Measurements from ENCODE around the gene NAB2.
A peak's percentile ranks its signal among the peaks of the same experiment; 100 is the strongest.

The NAB2 gene, protein sequence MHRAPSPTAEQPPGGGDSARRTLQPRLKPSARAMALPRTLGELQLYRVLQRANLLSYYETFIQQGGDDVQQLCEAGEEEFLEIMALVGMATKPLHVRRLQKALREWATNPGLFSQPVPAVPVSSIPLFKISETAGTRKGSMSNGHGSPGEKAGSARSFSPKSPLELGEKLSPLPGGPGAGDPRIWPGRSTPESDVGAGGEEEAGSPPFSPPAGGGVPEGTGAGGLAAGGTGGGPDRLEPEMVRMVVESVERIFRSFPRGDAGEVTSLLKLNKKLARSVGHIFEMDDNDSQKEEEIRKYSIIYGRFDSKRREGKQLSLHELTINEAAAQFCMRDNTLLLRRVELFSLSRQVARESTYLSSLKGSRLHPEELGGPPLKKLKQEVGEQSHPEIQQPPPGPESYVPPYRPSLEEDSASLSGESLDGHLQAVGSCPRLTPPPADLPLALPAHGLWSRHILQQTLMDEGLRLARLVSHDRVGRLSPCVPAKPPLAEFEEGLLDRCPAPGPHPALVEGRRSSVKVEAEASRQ

GRCh38 chr12:57088354-57089270 lies at the start of gene NAB2:
Gene NAB2, plus strand, starts transcription at chr12:57089114. Its CDS starts 158 bp downstream, at chr12:57089272.
- H3K4me1 ChIP-seq (ENCODE audit: low read depth, poor library complexity, severe bottlenecking): peaks cover 18% of the 10 kb centered on the region
- TF ChIP-seq CTCF (conservative IDR thresholded peaks at IDR 0.05; ENCODE audit: low read depth, low read length): 0 out of 2 replicates have a peak, but pooled peaks have one; percentile 19
- H3K36me3 ChIP-seq (ENCODE audit: insufficient read depth): no peaks in the 10 kb centered on the region
- peak within 1 kb of the TSS; percentile 79 for H3K4me3 ChIP-seq (IDR thresholded peaks at IDR 0.05; ENCODE audit: insufficient read depth, low read depth, low read length)
- H4K20me1 ChIP-seq (ENCODE audit: insufficient read depth): no peaks in the 10 kb centered on the region
- peak within 1 kb of the TSS; percentile 65 for H3K27ac ChIP-seq
- H3K9ac ChIP-seq: peak within 1 kb of the TSS; percentile 69
- peak within 1 kb of the TSS; percentile 72 for H3K4me2 ChIP-seq
- H3K79me2 ChIP-seq (ENCODE audit: insufficient read depth, low read depth): no peaks in the 10 kb centered on the region
- peak within 1 kb of the TSS; percentile 85 for H2AFZ ChIP-seq (ENCODE audit: low read depth)
- no peaks in the 10 kb centered on the region for H3K27me3 ChIP-seq (ENCODE audit: insufficient read depth, low read depth)

GRCh38 chr12:57040211-57040610 lies 48.7 kb upstream of the NAB2 start:
- Histone ChIP-seq H3K4me2 (no peak overlapping the region), H2AFZ (ENCODE audit: low read depth) (no peak overlapping the region), H3K4me1 (ENCODE audit: low read depth, poor library complexity, severe bottlenecking) (no peaks in the 10 kb centered on the region), H3K79me2 (ENCODE audit: insufficient read depth, low read depth) (no peaks in the 10 kb centered on the region), H4K20me1 (ENCODE audit: insufficient read depth) (no peaks in the 10 kb centered on the region), H3K4me3 (IDR thresholded peaks at IDR 0.05; ENCODE audit: insufficient read depth, low read depth, low read length) (no peak overlapping the region), H3K27ac (no peak overlapping the region), H3K9ac (no peak overlapping the region), H3K36me3 (ENCODE audit: insufficient read depth) (no peaks in the 10 kb centered on the region), H3K27me3 (ENCODE audit: insufficient read depth, low read depth) (no peaks in the 10 kb centered on the region; the same call in 1 of the 2 replicates)
- TF ChIP-seq CTCF (conservative IDR thresholded peaks at IDR 0.05; ENCODE audit: low read depth, low read length): no peak

DNA sequence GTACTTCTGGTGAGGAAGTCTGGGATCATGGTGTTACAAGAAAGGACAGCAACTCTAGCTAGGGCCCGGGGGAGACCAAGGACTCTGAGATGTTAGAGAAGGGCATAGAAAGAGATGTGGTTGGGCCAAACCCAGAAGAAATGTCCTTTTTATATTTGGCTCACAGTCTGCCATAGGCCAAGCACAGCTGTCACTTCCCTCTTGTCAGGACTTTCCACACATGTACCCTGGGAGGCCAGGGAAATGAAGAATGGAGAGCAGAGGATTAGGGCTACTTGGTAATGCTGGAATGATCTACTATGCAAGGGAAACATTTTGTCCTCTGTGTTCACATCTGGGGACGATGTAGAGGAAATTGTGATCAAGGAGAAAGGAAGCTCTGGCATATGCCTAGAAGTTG lies 48.2 kb upstream of the NAB2 start:
- Histone ChIP-seq H3K36me3 (ENCODE audit: insufficient read depth) (no peaks in the 10 kb centered on the region), H3K4me3 (IDR thresholded peaks at IDR 0.05; ENCODE audit: insufficient read depth, low read depth, low read length) (no peak overlapping the region), H3K4me2 (no peak overlapping the region), H3K27ac (no peak overlapping the region), H2AFZ (ENCODE audit: low read depth) (no peak overlapping the region), H3K27me3 (ENCODE audit: insufficient read depth, low read depth) (no peaks in the 10 kb centered on the region; the same call in 1 of the 2 replicates), H3K9ac (no peak overlapping the region), H3K79me2 (ENCODE audit: insufficient read depth, low read depth) (no peaks in the 10 kb centered on the region), H3K4me1 (ENCODE audit: low read depth, poor library complexity, severe bottlenecking) (no peaks in the 10 kb centered on the region), H4K20me1 (ENCODE audit: insufficient read depth) (no peaks in the 10 kb centered on the region)
- no peak for TF ChIP-seq CTCF (conservative IDR thresholded peaks at IDR 0.05; ENCODE audit: low read depth, low read length)

DNA sequence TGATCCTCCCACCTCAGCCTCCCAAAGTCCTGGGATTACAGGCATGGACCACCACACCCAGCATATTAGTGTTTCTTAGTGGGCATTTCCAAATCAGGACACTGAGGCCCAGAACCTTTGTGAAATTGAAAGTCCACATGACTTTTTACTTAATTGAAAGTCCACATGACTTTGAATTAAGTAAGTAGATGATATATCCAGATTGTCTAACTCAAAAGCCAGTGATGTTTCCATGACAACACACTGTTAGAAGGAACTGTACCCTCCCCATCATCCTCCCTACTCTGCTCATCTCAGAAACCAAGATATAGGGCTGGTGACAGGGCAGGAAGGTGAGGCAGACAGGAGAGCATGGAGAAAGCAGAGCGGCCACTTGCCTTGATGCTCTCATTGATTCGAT lies 46.2 kb upstream of the NAB2 start:
- H3K79me2 ChIP-seq (ENCODE audit: insufficient read depth, low read depth): no peaks in the 10 kb centered on the region
- no peak overlapping the region for H3K9ac ChIP-seq
- H3K4me2 ChIP-seq: no peak overlapping the region
- H3K4me1 ChIP-seq (ENCODE audit: low read depth, poor library complexity, severe bottlenecking): no peaks in the 10 kb centered on the region
- H2AFZ ChIP-seq (ENCODE audit: low read depth): no peak overlapping the region
- H3K4me3 ChIP-seq (IDR thresholded peaks at IDR 0.05; ENCODE audit: insufficient read depth, low read depth, low read length): no peak overlapping the region
- peaks cover 5% of the 10 kb centered on the region; the same call in 1 of the 2 replicates for H3K27me3 ChIP-seq (ENCODE audit: insufficient read depth, low read depth)
- no peaks in the 10 kb centered on the region for H4K20me1 ChIP-seq (ENCODE audit: insufficient read depth)
- H3K27ac ChIP-seq: no peak overlapping the region
- TF ChIP-seq CTCF (conservative IDR thresholded peaks at IDR 0.05; ENCODE audit: low read depth, low read length): no peak
- H3K36me3 ChIP-seq (ENCODE audit: insufficient read depth): no peaks in the 10 kb centered on the region
